ENCODE data around the gene TGFB1. TPM values are rescaled to one million over a fixed set of nuclear protein-coding genes. Genes with fewer than 3 reads are reported as not detected.

TGFB1 gene
- total RNA-seq, 1 experiment from 2014 or later = 30.1 TPM

- no peaks in the 10 kb centered on the region for H3K79me1 ChIP-seq (ENCODE audit: insufficient read depth, low read depth, low read length, poor library complexity, severe bottlenecking)
- H3K27me3 ChIP-seq (ENCODE audit: insufficient read depth, low read length) = peaks cover 8% of the 10 kb centered on the region; the same call in 1 of the 2 replicates
- no peak overlapping the region for H2BK120ac ChIP-seq (ENCODE audit: low read depth, low read length, poor library complexity, severe bottlenecking)
- no peak overlapping the region for H2AK5ac ChIP-seq (ENCODE audit: insufficient read length, low read length)
- H3K79me2 ChIP-seq (ENCODE audit: insufficient read depth, low read length) = no peaks in the 10 kb centered on the region
- H3K4me1 ChIP-seq (ENCODE audit: insufficient read depth, low read length) = no peaks in the 10 kb centered on the region; the same call in 1 of the 2 replicates
- Mint-ChIP-seq H3K27me3 (ENCODE audit: low read depth) (peaks cover 31% of the 10 kb centered on the region), H3K9me3 (no peaks in the 10 kb centered on the region; a peak in 1 of 5 replicates), H3K36me3 (ENCODE audit: insufficient read depth in 1 of 3, low read depth in 3 of 3) (peaks cover 0 to 10% (median 2%) of the 10 kb centered on the region in 3 experiments; a peak in 4 of 7 replicates), H3K27ac (0 out of 7 replicates have a peak overlapping the region, but pooled peaks of 1 of the 3 experiments have one; percentile 34), H3K4me1 (peaks cover 17 to 18% of the 10 kb centered on the region in 2 experiments), H3K4me3 (peak overlapping the region in 1 of 2 experiments; percentile 43; a peak in 1 of 5 replicates)
- no peak overlapping the region for H2BK12ac ChIP-seq (ENCODE audit: insufficient read length, low read depth, low read length)
- no peak for DNase-seq
- no peak overlapping the region for H3T11ph ChIP-seq (ENCODE audit: low read length)
- H4K8ac ChIP-seq (replicated peaks; ENCODE audit: insufficient read length, low read depth, low read length) = no peak overlapping the region
- H4K91ac ChIP-seq (ENCODE audit: insufficient read length, low read depth, low read length) = no peak overlapping the region
- H3K23me2 ChIP-seq (ENCODE audit: insufficient read length, low read depth, low read length, poor library complexity, severe bottlenecking) = peaks cover 24% of the 10 kb centered on the region
- TF ChIP-seq CTCF (conservative IDR thresholded peaks at IDR 0.05) = no peak
- H3K56ac ChIP-seq (ENCODE audit: insufficient read length, low read depth, low read length) = no peak overlapping the region
- H3K18ac ChIP-seq (ENCODE audit: insufficient read length, low read depth, low read length) = no peak overlapping the region
- WGBS (ENCODE audit: extremely low coverage, insufficient read length, low lambda C conversion rate) = no CpG with 5 or more reads among the region's 3 CpGs
- no peak overlapping the region for H2AFZ ChIP-seq (ENCODE audit: low read length)
- no peak overlapping the region for H3K4ac ChIP-seq (ENCODE audit: low read depth, low read length)
- no peak overlapping the region for H2BK15ac ChIP-seq (ENCODE audit: low read depth, low read length)
- no peak overlapping the region for H3K14ac ChIP-seq (ENCODE audit: insufficient read depth, low read length)
- no peak overlapping the region for H3K9ac ChIP-seq (ENCODE audit: extremely low read depth, insufficient read length, low read length)
- no peak overlapping the region for H4K5ac ChIP-seq (ENCODE audit: insufficient read length, low read depth, low read length)
- H2BK20ac ChIP-seq (ENCODE audit: low read depth, low read length, poor library complexity, severe bottlenecking) = no peak overlapping the region
- no peaks in the 10 kb centered on the region for H4K20me1 ChIP-seq (ENCODE audit: control insufficient read depth, insufficient read depth, insufficient read length)
- no peak overlapping the region for H2BK5ac ChIP-seq (ENCODE audit: insufficient read length, low read length)
- H3K9me3 ChIP-seq (ENCODE audit: control insufficient read depth, low read depth, low read length) = no peaks in the 10 kb centered on the region
- H3K4me2 ChIP-seq (ENCODE audit: insufficient read depth, insufficient read length, low read length) = no peak overlapping the region
- no peak overlapping the region for H3K27ac ChIP-seq (ENCODE audit: insufficient read length, low read depth, low read length)
- no peak overlapping the region for H3K23ac ChIP-seq (ENCODE audit: insufficient read length, low read depth, low read length)
These were observed 2.1 kb upstream of the TGFB1 start for GRCh38 chr19:41355802-41356201.

Measured in H9 (cell line).